KMS-11 (cell line): Measurements from ENCODE around the gene SMOC2.

ENCODE experiments used
- H2AFZ ChIP-seq: fragments of 200-600 bp; sonication (generic); 2 replicates; pipeline ENCODE4 v1.6.1; 2016; ENCODE audit warnings: antibody characterized with exemption, mixed run types, low read depth
- H3K27ac ChIP-seq: fragments of 200-600 bp; sonication (generic); 2 replicates; pipeline ENCODE4 v1.6.1; 2016; ENCODE audit warnings: mild to moderate bottlenecking, mixed run types
- H3K27me3 ChIP-seq: fragments of 200-600 bp; sonication (generic); 2 replicates; pipeline ENCODE4 v1.6.1; 2017; ENCODE audit warnings: mild to moderate bottlenecking, low read depth, mixed run types, moderate library complexity; ENCODE audit not compliant: insufficient read depth
- H3K36me3 ChIP-seq: fragments of 200-600 bp; sonication (generic); 2 replicates; pipeline ENCODE4 v1.6.1; 2017; ENCODE audit warnings: mild to moderate bottlenecking, mixed run types; ENCODE audit not compliant: insufficient read depth
- H3K4me1 ChIP-seq: fragments of 200-600 bp; sonication (generic); 2 replicates; pipeline ENCODE4 v1.6.1; 2016; ENCODE audit warnings: mild to moderate bottlenecking, low read depth, mixed run types; ENCODE audit not compliant: poor library complexity, severe bottlenecking
- H3K4me2 ChIP-seq: fragments of 200-600 bp; sonication (generic); 2 replicates; pipeline ENCODE4 v1.7.0; 2016; ENCODE audit warnings: mild to moderate bottlenecking, mixed run types
- H3K4me3 ChIP-seq: fragments of 200-600 bp; sonication (generic); IDR thresholded peaks from 2 replicates; pipeline ENCODE4 v1.6.1; 2017; ENCODE audit warnings: low read depth, low read length, mixed read lengths; ENCODE audit not compliant: insufficient read depth
- H3K79me2 ChIP-seq: fragments of 200-600 bp; sonication (generic); 2 replicates; pipeline ENCODE4 v1.6.1; 2016; ENCODE audit warnings: low read depth, mixed run types; ENCODE audit not compliant: insufficient read depth
- H3K9ac ChIP-seq: fragments of 200-600 bp; sonication (generic); 2 replicates; pipeline ENCODE4 v1.6.1; 2016; ENCODE audit warnings: mild to moderate bottlenecking, mixed run types
- H4K20me1 ChIP-seq: fragments of 200-600 bp; sonication (generic); 2 replicates; pipeline ENCODE4 v1.6.1; 2016; ENCODE audit warnings: mild to moderate bottlenecking, mixed run types; ENCODE audit not compliant: insufficient read depth
- TF ChIP-seq, protein P1 (sequence below): fragments of 200-600 bp; sonication (generic); conservative IDR thresholded peaks from 2 replicates; pipeline ENCODE4 v1.6.1; 2017; ENCODE audit warnings: low read depth, mild to moderate bottlenecking, antibody characterized with exemption, low read length, moderate library complexity, mixed read lengths

SMOC2 gene

GRCh38 chr6:168589275-168589674 lies 148.3 kb downstream of the SMOC2 start:
- H4K20me1 ChIP-seq = no peaks in the 10 kb centered on the region
- no peak overlapping the region for H3K27ac ChIP-seq
- TF ChIP-seq, protein P1, sequence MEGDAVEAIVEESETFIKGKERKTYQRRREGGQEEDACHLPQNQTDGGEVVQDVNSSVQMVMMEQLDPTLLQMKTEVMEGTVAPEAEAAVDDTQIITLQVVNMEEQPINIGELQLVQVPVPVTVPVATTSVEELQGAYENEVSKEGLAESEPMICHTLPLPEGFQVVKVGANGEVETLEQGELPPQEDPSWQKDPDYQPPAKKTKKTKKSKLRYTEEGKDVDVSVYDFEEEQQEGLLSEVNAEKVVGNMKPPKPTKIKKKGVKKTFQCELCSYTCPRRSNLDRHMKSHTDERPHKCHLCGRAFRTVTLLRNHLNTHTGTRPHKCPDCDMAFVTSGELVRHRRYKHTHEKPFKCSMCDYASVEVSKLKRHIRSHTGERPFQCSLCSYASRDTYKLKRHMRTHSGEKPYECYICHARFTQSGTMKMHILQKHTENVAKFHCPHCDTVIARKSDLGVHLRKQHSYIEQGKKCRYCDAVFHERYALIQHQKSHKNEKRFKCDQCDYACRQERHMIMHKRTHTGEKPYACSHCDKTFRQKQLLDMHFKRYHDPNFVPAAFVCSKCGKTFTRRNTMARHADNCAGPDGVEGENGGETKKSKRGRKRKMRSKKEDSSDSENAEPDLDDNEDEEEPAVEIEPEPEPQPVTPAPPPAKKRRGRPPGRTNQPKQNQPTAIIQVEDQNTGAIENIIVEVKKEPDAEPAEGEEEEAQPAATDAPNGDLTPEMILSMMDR = no peak
- no peak overlapping the region for H2AFZ ChIP-seq
- H3K36me3 ChIP-seq = no peaks in the 10 kb centered on the region
- H3K4me3 ChIP-seq = no peak overlapping the region
- H3K4me2 ChIP-seq = no peak overlapping the region
- H3K9ac ChIP-seq = no peak overlapping the region
- no peaks in the 10 kb centered on the region for H3K79me2 ChIP-seq
- no peaks in the 10 kb centered on the region for H3K27me3 ChIP-seq
- H3K4me1 ChIP-seq = no peaks in the 10 kb centered on the region

DNA sequence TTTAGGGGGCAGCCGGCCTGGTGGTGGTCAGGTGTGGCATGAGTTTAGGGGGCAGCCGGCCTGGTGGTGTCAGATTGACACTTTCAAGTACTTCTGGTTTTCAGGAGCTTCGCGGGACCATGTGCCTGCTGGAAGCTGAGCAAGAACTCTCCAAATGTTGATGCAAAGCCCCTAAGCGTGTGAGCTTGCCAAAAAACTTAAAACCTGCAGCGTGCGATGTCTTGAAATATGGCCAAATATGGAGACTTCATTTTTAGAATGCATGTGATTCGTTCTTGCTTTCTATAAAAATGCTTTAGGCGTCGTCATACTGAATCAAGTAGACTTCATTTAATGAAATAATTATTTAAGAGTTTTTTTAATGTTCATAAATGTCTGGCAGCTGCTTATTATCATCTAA lies 149.4 kb downstream of the SMOC2 start:
- Histone ChIP-seq H3K27me3 (no peaks in the 10 kb centered on the region), H3K9ac (no peak overlapping the region), H3K4me2 (no peak overlapping the region), H3K36me3 (no peaks in the 10 kb centered on the region), H3K4me1 (no peaks in the 10 kb centered on the region), H2AFZ (no peak overlapping the region), H3K4me3 (no peak overlapping the region), H3K79me2 (no peaks in the 10 kb centered on the region), H3K27ac (no peak overlapping the region), H4K20me1 (no peaks in the 10 kb centered on the region)
- TF ChIP-seq, protein P1 = no peak

DNA sequence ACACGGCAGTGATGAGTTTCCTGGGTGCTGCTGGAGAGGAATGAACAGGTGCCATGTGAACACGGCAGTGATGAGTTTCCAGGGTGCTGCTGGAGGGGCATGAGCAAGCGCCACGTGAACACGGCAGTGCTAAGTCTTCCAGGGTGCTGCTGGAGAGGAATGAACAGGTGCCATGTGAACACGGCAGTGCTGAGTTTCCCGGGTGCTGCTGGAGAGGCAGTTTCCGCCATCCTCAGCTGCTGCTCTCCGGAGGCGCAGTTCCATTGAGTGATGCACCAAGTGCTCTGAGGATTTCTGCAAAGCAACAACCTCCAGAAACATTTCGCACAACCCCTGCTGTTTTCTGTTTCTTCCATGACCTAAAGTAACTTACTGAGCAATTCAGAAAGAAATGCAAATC lies 155.4 kb downstream of the SMOC2 start:
- no peaks in the 10 kb centered on the region for H3K36me3 ChIP-seq
- TF ChIP-seq, protein P1 = no peak
- no peaks in the 10 kb centered on the region for H3K27me3 ChIP-seq

DNA sequence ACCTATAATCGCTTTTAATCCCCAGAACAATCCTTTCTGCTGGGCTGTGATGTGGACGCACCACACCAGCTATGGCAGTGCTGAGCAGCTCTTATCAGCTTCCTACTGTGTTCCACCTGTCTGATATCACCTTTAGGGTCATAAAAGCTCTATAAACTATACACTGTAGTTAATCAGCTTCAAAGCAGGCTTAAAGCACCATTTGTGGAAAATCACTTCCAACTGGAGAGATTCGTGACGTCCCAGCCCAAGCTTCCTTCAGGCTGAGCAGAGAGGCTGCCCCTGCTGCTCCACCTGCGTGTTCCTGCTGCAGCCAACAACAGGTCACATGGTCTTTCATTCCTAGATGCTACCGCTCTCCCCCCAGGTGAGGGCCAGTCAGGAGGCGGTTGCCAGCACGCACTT lies 156.5 kb downstream of the SMOC2 start:
- no peak overlapping the region for H3K27ac ChIP-seq
- no peaks in the 10 kb centered on the region for H3K27me3 ChIP-seq
- no peaks in the 10 kb centered on the region for H3K79me2 ChIP-seq
- H4K20me1 ChIP-seq = no peaks in the 10 kb centered on the region
- no peak overlapping the region for H3K9ac ChIP-seq
- H3K4me1 ChIP-seq = no peaks in the 10 kb centered on the region
- no peak overlapping the region for H3K4me3 ChIP-seq
- H3K36me3 ChIP-seq = no peaks in the 10 kb centered on the region
- TF ChIP-seq, protein P1 = no peak
- H2AFZ ChIP-seq = no peak overlapping the region
- H3K4me2 ChIP-seq = no peak overlapping the region

More for the DNA sequence above, 155.4 kb downstream of the SMOC2 start:
- no peak overlapping the region for H3K4me3 ChIP-seq
- H2AFZ ChIP-seq = no peak overlapping the region
- H3K4me1 ChIP-seq = no peaks in the 10 kb centered on the region
- H3K9ac ChIP-seq = no peak overlapping the region
- no peak overlapping the region for H3K4me2 ChIP-seq
- no peaks in the 10 kb centered on the region for H4K20me1 ChIP-seq
- H3K27ac ChIP-seq = no peak overlapping the region
- H3K79me2 ChIP-seq = no peaks in the 10 kb centered on the region
